Stimulated activated naive CD4-positive, alpha-beta T cell treated with Interleukin-2 at 50 U/mL for 16 hours (primary cell): ENCODE measurements around the gene IL17C.
"Not testable (repeated sequence)": the region's sequence is repeated elsewhere in the genome, so short reads cannot be mapped to it uniquely, and the experiment has no call there.

Source experiments
- DNase-seq: peaks from one replicate; lab custom pipeline; 2025; lab: John Stamatoyannopoulos, UW

Gene IL17C, protein sequence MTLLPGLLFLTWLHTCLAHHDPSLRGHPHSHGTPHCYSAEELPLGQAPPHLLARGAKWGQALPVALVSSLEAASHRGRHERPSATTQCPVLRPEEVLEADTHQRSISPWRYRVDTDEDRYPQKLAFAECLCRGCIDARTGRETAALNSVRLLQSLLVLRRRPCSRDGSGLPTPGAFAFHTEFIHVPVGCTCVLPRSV

DNA sequence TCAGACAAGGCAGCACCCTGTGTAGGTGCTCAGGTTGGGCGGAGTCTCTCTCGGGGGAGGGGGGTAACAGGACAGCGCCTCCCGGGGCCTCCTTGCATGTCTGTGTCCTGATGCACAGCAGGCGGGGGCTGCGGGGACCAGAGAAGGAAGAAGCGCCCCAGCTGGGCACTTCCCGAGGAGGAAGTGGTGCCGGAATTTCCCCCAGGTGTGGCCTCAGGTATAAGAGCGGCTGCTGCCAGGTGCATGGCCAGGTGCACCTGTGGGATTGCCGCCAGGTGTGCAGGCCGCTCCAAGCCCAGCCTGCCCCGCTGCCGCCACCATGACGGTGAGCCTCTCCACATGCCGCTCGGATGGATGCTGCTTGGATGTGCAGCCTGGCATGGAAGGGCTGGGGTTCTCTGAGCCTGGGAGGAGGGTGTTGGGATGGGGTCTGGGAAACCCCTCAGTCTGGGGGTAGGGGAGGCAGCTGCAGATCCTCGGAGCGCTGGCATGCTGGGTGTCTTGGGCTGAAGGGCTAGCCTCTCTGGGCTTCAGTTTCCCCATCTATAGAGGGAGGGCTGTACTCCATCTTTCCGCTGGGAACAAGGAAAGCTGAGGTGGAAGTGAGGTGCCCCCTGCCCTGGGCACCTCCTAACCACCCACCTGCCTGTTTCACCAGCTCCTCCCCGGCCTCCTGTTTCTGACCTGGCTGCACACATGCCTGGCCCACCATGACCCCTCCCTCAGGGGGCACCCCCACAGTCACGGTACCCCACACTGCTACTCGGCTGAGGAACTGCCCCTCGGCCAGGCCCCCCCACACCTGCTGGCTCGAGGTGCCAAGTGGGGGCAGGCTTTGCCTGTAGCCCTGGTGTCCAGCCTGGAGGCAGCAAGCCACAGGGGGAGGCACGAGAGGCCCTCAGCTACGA is at the start of gene IL17C:
Gene IL17C, plus strand, starts transcription at position 250 of the 908 bp plus-strand sequence. Its CDS starts 70 bp downstream, at position 320.
- no peak for DNase-seq

DNA sequence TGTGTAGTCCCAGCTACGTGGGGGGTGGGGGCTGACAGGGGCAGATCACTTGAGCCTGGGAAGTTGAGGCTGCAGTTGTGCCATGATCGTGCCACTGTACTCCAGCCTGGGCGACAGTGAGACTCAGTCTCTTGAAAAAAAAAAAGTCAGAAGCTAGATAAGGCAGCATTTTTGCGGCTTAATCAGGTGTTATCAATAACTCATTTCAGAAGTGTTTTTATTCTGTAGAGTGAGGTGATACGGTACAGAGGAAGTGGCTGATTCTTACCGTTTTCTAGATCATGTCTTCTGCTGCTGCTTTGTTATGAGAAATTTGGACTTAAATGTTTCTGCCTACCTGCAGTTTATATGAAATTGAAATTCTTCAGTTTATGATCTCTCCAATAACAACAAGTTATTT is 49.6 kb upstream of the IL17C start:
- no peak for DNase-seq

DNA sequence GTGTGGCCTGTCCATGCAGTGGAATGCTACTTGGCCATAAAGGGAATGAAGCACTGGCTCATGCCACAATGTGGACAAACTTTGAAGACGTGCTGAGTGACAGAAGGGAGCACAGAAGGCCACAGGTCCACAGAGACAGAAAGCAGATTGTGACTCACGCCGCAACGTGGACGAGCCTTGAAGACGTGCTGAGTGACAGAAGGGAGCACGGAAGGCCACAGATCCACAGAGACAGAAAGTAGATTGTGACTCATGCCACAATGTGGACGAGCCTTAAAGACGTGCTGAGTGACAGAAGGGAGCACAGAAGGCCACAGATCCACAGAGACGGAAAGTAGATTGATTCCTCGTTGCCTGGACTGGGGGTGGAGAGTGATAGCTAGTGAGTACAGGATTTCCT is 48.9 kb upstream of the IL17C start:
- DNase-seq, result peak; percentile 18

DNA sequence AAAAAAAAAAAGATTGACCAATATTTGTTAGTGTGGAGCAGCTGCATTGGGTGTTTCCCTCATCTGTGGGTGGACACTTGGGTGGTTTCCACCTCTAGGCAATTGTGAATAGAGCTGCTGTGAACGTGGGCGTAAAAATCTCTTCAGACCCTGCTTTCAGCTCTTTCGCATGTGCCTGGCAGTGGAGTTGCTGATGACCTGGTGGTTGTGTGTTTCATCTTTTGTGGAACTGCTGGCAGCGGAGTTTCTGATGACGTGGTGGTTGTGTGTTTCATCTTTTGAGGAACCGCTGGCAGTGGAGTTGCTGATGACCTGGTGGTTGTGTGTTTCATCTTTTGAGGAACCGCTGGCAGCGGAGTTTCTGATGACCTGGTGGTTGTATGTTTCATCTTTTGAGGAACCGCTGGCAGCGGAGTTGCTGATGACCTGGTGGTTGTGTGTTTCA is 46.8 kb upstream of the IL17C start:
- DNase-seq, result peak; percentile 65

DNA sequence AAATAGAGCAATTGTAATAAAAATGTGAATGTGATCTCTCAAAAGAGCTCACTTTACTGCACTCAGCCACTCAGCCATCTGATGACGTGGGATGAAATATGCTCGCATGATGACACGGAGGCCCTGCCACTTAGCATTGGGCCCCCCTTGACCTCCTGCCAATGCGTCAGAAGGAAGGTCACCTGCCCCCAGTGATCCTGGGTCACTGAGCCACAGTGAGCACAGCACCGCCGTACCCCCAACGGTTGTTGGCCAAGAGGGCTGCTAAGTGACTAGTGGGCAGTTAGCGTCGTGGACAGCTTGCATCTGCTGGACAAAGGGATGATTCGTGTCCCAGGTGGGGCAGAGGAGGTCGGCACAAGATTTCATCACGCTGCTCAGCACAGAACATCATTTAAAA is 45.3 kb upstream of the IL17C start:
- DNase-seq, result no peak

DNA sequence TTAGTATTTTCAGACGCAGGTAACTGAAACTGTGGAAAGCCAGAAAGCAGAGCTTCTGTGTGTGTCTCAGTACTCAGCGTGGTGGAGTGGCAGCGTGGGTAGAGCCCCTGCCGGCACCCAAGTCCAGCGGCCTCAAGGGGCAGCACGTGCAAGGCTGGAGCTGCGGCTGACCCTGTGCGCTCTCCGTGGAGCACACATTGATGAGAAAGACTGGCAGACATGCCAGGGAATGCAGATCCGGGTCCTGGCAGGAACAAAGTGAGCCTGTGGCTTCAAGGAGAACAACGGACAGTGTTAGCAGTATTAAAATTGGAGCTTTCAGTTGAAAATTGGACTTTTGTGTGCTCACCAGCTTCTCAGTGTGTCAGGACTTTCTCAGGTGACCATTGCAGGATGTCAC is 44.9 kb upstream of the IL17C start:
- DNase-seq, result no peak

DNA sequence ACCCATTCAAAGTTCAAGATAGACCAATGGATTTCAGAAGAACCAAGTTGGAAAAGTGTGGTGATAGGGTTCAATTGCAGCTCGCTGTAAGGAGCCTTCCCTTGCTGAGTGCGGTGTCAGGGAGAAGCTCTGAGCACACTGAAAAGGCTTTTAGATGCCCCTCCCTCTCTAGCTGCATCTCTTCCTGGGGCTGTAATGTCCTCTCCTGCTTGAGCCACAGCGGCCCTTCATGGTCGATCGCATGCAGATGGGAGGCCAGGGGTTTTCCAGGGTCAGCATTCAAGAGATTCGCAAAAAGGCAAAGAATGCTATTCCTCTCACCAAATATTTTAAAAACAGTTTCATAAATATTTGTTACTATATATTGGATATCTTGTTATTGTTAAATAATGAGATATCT is 44.5 kb upstream of the IL17C start:
- DNase-seq, result no peak

DNA sequence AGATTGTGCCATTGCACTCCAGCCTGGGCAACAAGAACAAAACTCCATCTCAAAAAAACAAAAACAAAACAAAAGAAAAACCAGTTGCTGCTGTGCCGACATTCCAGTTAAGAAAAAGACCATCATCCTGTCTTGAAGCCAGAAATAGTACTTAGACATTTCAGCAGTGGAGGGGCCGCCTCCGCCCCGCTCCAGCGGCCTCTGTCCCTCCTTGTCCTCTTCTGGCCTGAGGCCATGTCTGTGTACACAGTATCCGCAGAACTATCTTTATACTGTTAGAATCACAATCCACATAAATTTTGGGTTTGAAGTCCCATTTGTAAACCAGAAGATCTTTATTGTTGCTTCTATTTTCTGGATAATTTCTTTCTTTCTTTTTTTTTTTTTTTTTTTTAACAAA is 43.3 kb upstream of the IL17C start:
- DNase-seq, result no peak

DNA sequence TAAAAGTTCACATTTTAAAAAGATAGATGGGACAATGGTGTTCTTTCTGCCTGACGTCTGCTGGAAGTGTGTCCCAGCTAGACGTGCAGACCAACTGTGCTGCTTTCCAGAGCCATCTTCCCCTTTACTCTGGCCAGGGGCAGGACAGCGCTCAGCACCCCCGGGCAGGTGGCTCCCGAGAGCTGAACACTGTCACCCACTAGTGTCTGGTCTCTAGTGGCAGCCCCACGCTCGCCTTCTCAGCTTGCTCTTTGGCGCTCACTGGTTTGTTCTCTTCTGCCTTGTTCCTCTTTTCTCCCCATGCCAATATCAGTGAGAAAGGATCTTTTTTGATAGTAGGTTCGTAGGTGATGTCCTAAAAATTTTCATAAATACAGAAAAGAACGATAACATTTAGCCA is 42.5 kb upstream of the IL17C start:
- no peak for DNase-seq

DNA sequence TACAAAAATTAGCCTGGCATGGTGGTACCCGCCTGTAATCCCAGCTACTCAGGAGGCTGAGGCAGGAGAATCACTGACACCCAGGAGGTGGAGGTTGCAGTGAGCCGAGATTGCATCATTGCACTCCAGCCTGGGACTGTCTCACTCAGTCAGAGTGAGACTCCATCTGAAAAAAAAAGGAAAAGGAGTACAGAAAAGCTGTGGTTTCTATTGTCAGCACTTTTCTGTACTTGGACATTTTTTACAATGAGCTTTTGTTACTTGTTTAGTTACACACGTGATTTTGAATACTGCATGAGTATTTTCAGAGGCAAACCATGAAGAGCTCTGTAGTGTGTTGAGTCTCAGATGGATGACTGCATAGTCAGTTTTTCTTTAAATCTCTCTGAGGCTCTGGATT is 41.9 kb upstream of the IL17C start:
- DNase-seq, result no peak

DNA sequence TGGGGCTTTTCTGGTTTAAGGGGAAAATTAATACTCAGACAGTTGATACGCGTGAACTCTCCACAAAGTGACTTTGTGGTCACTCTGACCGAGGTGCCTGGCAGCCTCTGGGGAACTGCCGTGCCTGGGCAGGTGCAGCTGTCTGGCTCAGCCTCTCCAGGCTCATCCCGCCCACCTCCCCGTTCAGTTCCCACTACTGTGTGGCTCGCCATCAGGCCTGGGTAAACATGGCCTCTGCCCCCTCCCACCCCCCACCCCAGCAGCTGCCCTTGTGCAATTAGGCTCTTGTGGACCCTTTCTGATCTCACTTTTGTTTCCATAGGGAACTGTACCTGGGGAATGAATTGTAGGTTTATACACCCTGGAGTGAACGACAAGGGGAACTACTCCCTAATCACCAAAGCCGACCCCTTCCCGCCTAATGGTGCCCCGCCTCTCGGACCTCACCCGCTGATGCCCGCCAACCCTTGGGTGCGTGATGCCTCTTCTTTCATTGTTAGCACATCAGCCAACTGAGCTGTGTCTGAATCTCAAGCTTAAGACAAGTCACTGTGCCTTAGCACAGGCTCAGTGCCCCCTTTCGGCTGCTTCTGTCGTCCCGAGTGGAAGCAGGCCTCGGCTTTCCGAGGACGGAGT is 40.4 kb upstream of the IL17C start:
- no peak for DNase-seq

DNA sequence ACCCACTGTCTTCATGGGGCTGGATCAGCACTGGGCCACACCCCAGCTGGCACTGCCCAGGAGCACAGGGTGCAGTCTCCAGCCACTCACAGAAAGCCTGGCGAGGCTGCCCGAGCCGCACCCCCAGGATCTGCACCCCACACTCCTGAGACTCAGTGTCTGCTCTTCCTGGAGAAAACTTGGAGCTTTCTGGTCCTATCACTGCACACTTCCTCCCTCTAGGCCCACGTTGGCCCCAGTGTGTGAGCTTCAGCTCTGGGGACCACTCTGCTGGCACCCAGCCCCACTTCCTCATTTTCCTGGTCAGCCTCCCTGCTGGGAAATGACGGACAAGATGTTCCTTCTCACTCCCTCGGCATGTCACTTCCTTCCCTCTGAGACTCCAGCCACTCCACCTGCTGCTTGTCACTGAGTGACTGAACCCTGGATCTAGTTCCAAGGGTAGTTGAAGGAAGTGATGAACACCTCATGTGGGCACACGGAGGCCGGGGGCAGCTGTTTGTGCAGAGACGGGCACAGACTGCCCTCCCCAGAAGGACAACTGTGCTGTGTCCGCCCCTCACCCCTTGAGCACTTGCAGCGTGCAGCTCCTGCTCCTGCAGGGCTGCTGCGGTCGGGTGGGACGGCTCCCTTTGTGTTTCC is 39.2 kb upstream of the IL17C start:
- DNase-seq, result no peak

DNA sequence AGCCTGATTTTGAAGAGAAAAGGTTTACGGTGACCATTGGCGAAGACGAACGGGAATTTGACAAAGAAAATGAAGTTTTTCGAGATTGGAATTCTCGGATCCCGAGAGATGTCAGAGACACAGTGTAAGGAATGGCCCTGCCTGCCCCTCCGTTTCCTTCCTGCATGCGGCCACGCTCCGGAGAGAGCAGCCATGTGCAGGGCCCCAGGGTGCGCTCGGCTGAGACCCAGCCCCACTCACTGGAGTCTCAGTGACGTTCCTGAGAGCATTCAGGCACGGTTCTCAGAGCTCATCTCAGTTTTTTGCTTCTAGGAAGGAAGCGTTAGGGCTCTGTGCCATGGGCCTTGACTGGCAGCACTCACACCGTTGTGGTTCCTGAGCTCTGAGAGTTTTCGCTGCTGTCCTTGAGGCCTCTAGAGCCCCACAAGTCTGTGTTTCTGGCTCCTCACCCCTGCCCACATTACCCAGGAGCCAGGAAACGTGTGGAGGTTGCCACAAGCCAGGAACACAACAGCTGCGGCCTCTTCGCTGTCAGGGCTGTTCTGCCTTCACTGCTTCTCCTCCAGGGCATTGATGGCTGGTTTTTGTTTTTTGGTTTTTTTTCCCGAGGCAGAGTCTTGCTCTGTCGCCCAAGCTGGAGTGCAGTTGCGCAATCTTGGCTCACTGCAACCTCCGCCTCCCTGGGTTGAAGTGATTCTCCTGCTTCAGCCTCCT is 38.4 kb upstream of the IL17C start:
- DNase-seq, result no peak

DNA sequence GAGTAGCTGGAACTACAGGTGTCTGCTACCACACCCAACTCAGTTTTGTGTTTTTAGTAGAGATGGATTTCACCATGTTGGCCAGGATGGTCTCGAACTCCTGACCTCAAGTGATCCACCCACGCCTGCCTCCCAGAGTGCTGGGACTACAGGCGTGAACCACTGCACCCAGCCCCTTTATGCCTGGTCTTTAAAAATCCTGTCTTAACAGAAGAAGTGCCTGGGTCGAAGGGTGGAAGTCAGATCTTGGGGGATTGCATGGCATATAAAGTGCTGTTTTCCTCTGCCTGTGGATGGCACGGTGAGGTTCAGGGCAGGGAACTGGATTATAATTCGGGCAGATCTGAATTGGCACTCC is 37.9 kb upstream of the IL17C start:
- DNase-seq, result no peak

DNA sequence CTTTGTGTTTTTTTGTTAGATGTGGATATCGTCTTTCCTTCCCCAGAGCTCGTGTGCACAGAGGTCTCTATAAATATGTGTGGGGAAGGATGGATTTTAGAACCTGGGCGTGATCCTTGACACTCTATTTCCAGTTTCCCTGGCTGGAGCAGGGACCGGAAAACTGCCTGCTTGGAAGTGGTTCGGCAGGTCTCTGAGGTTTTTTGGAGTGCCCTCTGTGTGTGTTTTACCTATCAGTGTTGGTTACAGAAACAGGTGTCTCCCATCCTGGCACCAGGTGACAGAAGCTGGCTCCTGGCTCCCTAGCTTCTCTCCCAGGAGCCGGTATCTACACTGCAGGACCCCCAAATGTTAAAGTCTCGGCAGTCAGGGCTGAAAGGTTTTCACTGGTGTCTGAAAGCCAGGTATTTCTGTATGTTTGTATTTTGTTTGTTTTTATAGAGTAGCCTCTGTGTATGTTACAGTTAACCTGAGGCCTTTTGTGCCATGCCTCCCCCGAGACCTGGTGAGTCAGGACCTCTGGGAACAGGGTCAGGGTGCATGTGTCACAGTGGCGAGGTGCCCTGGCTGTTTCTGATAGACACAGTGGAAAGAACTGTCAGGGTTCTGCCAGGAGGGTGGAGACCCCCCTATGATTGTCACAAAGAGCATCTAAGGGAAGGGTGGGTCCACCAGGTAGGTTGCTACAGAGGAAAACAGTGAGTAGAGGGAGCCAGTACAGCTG is 36.9 kb upstream of the IL17C start:
- no peak for DNase-seq

DNA sequence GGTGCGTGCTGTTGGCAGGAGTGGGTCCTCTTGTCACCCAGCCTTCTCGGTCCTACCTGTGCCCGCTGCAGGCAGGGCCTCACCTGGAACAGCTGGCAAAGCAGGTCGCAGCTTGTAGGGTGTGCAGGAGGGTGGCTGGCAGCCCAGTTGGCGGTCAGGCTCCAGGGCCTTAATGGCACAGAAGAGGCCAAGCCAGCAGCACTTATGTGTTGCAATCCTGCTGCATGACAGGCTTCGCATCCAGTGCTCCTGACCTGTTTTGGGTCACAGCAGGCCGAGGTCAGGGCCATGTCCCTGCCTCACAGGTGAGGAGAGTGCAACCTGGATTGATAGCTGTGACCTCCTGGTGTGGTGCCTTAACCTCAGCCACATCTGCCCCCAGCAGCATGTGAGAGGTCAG is 36.3 kb upstream of the IL17C start:
- no peak for DNase-seq

DNA sequence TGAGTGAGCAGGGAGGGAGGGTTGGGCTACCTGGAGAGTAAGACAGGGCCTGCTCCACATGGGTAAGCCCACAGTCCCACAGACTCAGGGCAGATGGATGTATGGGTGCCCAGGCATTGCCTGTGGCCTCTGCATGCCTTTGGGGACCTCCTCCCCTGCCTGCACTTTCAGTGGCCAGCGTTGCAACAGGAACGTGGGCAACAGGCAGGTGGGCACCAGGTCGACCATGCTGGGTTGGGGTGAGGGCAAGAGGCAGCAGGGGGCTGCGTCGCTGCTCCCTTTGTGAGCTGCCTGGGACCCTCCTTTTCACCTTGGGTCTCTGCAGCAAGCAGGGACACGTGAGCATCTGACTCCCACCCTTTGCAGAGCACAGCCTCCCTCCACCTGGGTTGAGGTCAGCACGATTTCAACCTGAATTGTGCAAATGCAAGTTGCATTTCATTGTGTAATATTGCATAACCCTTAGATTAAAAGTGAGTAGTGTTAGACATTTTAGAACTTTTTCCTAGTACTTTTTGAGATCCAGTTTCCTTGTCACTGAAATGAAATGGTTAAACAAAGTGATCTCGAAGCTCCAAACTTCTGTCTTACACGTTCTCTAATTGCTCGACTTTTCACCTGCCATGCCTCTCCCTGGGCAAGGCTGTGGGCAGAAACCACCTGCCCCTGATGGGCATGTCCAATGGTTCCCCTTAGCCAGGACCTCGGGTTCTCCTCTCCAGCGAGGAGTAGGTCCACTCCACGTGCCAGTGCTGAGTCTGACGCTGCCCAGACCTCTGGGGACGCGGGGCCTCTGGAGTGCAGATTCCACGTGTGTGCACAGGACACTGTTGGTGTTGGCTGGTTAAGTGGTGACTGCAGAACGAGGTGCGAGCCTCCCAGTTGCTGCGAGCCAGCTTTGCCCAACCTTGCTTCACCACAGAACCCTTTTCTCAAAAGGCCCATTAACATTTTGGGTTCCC is 32.9 kb upstream of the IL17C start:
- no peak for DNase-seq

DNA sequence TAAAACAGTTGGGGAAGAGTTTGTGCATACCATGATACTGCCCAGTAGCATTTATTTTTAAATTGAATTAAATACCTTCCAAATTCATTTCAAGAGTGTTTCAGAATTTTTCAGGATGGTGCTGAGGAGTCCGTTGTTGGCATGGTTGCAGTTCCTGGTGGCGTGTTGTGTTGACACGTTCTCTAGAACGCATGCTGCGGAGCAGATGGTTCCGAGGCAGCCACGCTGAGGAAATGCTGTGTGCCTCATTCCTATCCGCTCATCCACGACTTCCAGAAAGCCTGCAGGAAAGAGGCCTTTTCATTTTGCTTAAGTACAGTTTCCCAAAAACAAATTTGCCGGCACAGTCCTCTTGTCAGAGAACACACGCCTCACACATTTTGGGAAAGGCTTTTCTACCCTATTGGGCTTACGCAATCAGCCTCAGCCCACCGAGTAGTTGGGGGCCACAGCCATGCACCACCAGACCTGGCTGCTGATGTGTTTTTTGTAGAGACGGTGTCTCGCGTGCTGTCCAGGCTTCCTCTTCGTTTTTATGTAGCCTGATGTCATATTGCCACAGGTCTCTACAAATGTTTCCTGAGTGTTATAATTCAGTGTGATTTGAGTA is 32.1 kb upstream of the IL17C start:
- no peak for DNase-seq

DNA sequence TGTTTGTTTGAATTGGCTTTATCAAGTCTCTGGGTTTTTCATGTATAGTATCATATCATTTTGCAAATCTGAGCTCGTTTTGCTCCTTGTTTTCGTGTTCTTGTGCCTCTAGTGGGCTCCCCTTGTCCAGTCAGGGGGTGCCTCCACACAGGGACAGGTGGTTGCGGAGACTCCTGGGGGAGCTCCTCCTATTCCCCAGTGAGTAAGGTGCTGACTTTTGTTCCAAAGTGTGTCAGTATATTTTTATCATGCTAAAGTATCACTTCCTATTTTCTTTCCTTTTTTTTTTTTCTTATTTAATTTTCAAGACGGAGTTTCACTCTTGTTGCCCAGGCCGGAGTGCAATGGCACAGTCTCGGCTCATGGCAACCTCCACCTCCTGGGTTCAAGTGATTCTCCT is 30.3 kb upstream of the IL17C start:
- DNase-seq, result no peak

DNA sequence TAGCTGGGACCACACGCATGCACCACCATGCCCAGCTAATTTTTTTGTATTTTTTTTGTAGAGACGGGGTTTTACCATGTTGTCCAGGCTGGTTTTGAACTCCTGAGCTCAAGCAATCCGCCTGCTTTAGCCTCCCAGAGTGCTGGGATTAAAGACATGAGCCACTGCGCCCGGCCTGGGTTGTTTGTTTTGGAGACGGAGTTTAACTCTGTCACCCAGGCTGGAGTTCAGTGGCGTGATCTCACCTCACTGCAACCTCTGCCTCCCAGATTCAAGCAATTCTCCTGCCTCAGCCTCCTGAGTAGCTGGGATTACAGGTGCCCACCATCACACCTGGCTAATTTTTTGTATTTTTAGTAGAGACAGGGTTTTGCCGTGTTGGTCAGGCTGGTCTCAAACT is 28.9 kb upstream of the IL17C start:
- not testable (repeated sequence) for DNase-seq
